HG02798 (cell line): ENCODE results near the gene XYLT2.
"Not testable (repeated sequence)": the region's sequence is repeated elsewhere in the genome, so short reads cannot be mapped to it uniquely, and the experiment has no call there.

Experiments used
- ATAC-seq: cut with Tn5 transposase; IDR thresholded peaks from one replicate; pipeline ENCODE4 v1.9.1; 2021; ENCODE audit warnings: mild to moderate bottlenecking; ENCODE audit not compliant: unreplicated experiment, poor library complexity

XYLT2 gene

DNA sequence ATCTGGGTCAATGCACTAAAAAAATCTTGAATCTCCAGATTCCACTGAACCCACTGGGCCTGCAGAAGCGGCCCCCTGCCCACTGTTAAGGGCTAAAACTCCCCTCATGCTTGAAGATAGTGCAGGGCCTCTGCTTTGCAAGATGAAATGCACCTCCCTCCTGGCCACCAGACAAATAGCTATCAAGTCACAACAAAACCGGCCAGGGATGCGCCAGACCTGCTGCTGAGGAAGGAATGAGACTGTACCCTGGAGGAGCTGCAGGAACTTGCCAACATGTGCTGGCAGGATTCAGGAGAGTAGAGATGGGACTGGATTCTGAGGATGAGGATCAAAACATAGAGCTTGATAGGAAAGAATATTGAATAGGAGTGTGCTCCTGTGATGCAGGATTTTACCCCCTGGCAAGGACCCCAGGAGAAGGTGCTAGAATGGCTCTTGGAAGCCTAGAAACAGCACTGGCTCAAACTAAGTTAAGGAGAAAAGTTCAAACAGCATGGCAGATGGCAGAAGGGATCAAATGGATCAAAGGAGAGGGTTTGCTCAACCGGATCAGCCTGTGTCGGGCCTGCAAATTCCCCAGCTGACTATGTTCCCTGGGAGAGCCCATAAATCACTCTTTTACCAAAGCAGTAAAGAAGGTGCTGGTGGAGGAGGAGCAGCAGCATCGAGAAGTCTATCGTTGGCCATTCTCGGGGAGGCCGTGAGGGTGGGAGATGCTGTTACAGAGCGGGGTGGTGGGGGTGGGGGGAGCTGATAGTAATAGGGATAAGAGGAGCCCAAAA lies 27.2 kb upstream of the XYLT2 start:
- no peak for ATAC-seq

- no peak for ATAC-seq
These were observed 26.5 kb upstream of the XYLT2 start for GRCh38 chr17:50319306-50320004.

- ATAC-seq: no peak
These were observed 23.7 kb upstream of the XYLT2 start for GRCh38 chr17:50322271-50322670.

GRCh38 chr17:50323060-50323459 lies 22.9 kb upstream of the XYLT2 start:
- ATAC-seq: no peak

DNA sequence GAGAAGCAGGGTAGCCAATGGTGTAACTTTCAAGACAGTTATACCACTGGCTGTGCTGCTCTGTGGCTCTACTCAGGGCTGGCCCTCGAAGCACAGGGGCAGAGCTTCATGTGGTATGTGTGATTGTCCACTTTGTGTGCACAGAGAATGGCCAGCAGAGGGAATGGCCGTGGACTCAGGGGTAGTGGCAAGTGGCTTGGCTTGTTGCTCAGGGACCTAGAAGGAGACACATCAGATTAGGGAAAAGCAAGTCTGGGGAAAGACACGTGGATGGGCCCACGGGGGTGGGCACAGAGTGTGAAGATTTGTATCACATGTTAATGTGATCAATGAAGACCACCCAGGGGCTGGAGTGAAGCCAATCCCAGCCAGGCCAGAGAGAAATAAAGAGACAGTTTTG lies 20.0 kb upstream of the XYLT2 start:
- no peak for ATAC-seq

GRCh38 chr17:50326831-50327364 lies 19.0 kb upstream of the XYLT2 start:
- ATAC-seq: no peak

DNA sequence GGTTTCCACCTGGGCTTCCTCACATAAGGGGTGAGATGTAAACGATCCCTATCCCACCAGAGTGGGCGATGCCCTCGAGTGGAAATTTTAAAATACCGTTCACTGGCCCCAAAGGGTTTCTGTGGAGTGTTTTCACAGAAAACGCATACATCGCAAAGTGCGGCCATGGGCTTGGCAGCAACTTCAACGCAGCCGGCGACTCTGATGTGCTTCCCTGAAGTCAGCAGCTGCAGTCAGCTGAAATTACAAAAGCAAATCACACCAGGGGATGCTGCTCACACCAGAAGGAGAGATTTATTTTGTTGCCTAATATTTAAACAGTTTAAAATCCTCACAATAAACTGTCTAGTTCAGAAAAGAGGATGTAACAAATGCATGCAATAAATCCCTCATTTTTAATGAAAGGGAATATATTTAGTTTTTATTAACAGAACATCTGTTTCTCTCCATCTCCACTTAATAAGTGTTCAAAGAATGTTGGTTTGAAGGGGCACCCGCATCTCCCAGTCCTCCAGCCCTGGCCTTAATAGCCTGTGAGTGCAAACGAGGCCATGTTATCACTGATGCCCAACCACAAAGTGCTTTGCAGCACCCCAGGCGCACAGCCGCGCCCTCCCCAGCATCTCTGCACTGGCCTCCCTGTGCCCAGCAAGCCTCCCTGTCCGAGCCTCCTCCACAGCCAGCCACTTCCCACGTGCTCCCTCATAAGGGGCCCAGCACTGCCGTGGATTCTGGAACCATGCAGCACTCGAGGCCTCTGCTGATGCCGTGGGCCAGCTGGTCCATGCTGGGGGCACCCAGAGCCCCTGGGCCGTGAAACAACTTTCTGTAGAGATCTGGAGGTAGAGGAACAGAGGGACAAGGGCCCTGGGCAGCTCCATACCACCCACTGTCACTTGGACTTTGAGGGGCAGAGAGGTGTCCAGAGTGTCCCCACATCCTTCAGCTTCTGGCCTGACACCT lies 17.3 kb upstream of the XYLT2 start:
- ATAC-seq: no peak

GRCh38 chr17:50329716-50330115 lies 16.2 kb upstream of the XYLT2 start:
- ATAC-seq: no peak

GRCh38 chr17:50330151-50330775 lies 15.7 kb upstream of the XYLT2 start:
- ATAC-seq: no peak

DNA sequence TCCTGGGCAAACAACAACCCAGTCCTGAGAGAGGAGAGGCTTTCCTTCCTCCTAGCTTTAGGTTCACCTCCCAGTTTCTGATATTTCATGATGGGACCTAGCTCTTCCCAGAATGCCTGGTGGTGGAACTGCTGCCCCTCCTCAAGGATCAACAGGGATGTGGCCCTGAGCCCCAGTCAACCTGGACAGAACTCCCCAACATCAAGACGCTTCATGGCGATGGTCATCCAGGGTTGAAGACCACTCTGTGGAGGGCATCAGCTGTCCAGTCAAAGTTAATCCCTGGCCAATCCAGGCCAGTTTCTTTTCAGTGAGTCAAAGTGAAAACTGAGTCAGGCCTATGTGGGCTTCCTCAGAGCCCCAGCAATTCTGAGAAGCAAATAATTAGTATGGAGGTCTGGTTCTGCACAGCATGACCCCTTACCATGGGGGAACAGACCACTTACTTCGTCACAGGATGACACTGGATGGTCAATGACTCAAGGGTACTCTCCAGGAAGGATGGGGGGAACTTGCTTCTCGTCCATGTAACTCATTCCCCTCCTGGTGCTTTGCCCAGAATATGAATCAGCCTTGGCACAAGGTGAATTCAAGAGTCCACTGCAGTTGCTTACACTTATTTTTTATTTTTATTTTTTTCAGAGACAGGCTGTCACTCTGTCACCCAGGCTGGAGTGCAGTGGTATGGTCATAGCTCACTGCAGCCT lies 14.7 kb upstream of the XYLT2 start:
- ATAC-seq: no peak

DNA sequence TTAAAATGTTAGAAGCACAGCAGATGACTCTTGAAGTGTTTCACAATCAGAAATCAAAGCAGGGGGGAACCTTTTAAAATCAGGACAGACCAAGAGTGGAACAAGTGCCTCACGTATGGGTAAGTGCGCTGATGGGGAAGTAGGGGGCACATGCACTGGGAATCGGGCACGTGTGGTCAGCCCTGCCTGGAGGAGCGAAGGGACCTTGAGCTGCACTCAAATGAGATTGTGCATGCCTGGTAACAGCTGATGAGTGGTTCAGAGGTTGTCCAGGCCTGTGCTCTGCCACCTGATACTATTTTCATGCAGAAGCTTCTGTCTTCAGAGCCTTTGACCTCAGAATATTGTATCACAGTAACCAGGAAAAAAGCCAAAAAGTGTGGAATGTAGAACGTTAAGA lies 13.7 kb upstream of the XYLT2 start:
- ATAC-seq: no peak

- not testable (repeated sequence) for ATAC-seq
These were observed 12.5 kb upstream of the XYLT2 start for GRCh38 chr17:50333291-50334057.

- no peak for ATAC-seq
These were observed 8.0 kb upstream of the XYLT2 start for GRCh38 chr17:50337956-50338355.

DNA sequence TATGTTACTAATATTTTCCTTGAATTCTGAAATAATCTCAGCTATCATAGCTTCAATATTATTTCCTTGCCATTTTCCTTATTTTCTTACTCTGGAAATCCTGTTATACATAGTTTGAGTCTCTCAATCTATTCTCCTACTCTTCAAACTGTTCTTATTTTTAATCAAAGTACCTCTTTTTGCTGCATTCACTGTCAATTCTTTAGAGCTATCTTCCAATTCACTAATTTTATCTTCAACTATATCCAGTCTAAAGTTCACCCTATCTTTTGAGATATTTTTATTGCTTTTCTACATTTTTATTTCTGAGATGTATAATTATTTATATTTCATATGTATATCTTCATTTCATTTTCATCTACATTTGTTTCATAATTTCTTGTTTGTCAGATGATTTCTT lies 7.3 kb upstream of the XYLT2 start:
- ATAC-seq: no peak

DNA sequence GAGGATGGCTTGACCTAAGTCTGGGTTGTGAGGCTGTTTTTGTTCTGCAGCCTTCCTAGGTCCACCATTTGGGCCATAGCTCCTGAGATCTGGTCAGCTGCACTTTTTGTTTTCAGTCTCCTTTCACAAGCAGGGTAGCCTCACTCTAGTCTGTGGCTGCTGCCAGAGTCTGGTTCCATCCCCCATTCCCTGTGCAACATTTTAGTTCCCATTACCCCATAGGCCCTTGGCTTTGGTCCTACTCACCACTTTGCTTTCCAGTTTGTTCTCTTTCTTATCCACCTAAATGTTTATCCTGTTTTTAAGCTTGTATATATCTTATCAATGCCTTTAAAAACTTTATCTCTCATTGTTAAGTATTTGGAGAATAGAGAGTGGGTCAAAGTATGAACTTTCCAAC lies 6.5 kb upstream of the XYLT2 start:
- no peak for ATAC-seq

- no peak for ATAC-seq
These were observed 1.1 kb upstream of the XYLT2 start for GRCh38 chr17:50344731-50345365.

- ATAC-seq: peak; percentile 59
These were observed 589 bp downstream of the XYLT2 start for GRCh38 chr17:50346313-50347116.
